ENCODE results near the gene PLIN3.
"Not testable (repeated sequence)": the region's sequence is repeated elsewhere in the genome, so short reads cannot be mapped to it uniquely, and the experiment has no call there.

Gene PLIN3

DNA sequence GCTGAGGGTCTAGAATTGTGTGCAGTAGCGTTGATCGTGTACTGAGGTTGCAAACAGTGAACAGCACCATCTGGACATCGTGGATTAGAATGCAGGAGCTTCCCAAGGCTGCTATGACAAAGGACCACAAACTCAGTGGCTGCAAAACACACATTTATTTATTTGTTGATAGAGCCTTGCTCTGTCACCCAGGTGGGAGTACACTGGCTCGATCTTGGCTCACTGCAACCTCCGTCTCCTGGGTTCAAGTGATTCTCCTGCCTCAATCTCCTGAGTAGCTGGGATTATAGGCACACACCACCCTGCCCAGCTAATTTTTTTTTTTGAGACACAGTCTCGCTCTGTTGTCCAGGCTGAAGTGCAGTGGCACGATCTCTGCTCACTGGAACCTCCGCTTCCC is 39.5 kb upstream of the PLIN3 start:
- Histone ChIP-seq H3K4me3 (no peak overlapping the region), H3K36me3 (replicated peaks) (peaks cover 14% of the 10 kb centered on the region), H3K9me3 (no peaks in the 10 kb centered on the region), H3K27me3 (ENCODE audit: low read depth) (no peaks in the 10 kb centered on the region), H3K4me1 (peaks cover 9% of the 10 kb centered on the region)
- in situ Hi-C loops (cut with MboI; ENCODE audit: low sequenced_read_pairs), result no loop called here
- DNase-seq (ENCODE audit: low spot score in 2 of 2), result no peak

DNA sequence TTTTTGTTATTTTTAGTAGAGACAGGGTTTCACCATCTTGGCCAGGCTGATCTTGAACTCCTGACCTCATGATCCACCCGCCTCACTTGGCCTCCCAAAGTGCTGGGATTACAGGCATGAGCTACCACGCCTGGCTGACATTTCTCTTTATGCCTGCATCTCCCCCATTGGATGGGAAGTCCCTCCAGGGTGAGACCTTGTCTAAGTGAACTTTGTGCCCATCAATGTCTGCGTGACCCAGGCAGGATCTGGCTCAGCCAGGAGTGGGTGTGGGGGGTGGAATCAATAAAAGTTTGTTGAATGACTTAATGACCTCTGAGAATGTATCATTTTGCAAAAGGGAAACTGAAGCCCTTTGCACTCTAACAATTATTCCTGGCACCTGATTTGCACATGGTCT is 37.0 kb upstream of the PLIN3 start:
- Histone ChIP-seq H3K4me3 (no peak overlapping the region), H3K27me3 (ENCODE audit: low read depth) (no peaks in the 10 kb centered on the region), H3K9me3 (no peaks in the 10 kb centered on the region), H3K4me1 (peaks cover 3% of the 10 kb centered on the region; the same call in 1 of the 2 replicates), H3K36me3 (replicated peaks) (no peaks in the 10 kb centered on the region; the same call in 1 of the 2 replicates)
- in situ Hi-C loops (cut with MboI; ENCODE audit: low sequenced_read_pairs), result no loop called here
- no peak for DNase-seq (ENCODE audit: low spot score in 2 of 2)

DNA sequence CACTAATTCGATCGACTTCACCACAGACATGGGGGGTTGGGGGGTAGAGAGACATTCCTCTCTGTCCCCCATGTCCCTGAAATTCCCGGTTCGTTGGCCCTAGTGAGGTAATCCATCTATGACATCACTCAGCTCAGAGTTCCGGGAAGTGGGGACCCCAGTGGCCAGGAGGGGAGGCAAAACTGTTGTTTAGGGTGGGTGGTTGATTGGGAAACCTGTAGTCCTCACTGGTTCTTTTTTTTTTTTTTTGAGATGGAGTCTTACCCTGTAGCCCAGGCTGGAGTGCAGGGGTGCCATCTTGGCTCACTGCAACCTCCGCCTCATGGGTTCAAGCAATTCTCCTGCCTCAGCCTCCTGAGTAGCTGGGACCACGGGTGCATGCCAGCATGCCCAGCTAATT is 35.3 kb upstream of the PLIN3 start, which contains the start of gene ARRDC5:
Gene ARRDC5 (minus strand): TSS at position 101 of the 400 bp plus-strand sequence. CDS start 71 bp downstream, at position 30.
- no peaks in the 10 kb centered on the region for H3K27me3 ChIP-seq (ENCODE audit: low read depth)
- H3K9me3 ChIP-seq, result no peaks in the 10 kb centered on the region
- in situ Hi-C loops (cut with MboI; ENCODE audit: low sequenced_read_pairs), result no loop called here
- no peaks in the 10 kb centered on the region for H3K4me1 ChIP-seq
- no peak for DNase-seq (ENCODE audit: low spot score in 2 of 2)
- no peaks in the 10 kb centered on the region; the same call in 1 of the 2 replicates for H3K36me3 ChIP-seq (replicated peaks)
- H3K4me3 ChIP-seq, result no peak within 1 kb of the TSS

DNA sequence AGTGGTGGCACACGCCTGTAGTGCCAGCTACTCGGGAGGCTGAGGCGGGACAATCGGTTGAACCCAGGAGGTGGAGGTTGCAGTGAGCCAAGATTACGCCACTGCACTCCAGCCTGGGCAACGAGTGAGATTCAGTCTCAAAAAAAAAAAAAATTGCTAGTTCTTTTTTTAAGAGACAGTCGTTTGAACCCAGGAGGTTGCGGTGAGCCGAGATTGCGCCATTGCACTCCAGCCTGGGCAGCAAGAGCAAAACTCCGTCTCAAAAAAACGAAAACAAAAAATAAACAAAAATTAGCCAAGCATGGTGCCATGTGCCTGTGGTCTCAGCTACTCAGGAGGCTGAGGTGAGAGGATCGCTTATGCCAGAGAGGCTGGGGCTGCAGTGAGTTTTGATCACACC is 33.4 kb upstream of the PLIN3 start:
- H3K9me3 ChIP-seq; H3K36me3 ChIP-seq (replicated peaks); H3K4me1 ChIP-seq; in situ Hi-C loops (cut with MboI; ENCODE audit: low sequenced_read_pairs); DNase-seq (ENCODE audit: low spot score in 2 of 2); H3K27me3 ChIP-seq (ENCODE audit: low read depth); H3K4me3 ChIP-seq: not testable (repeated sequence)

DNA sequence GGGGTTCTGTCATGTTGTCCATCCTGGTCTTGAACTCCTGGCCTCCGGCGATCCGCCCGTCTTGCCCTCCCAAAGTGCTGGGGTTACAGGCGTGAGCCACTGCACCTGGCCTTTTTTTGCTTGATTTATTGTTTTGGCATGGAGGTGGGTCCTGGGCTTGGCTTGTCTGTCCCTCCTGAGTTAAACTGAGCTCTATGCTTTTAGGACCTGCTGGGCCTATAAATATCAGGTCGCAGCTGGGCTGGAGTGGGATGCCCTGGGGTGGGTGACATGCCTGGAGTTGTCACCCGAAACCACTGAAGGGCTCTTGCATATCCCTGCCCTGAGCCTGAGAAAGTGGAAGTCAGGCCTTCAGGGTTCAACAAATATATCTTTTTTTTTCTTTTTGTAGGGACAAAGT is 29.7 kb upstream of the PLIN3 start:
- in situ Hi-C loops (cut with MboI; ENCODE audit: low sequenced_read_pairs), result no loop called here
- Histone ChIP-seq H3K36me3 (replicated peaks) (no peaks in the 10 kb centered on the region; the same call in 1 of the 2 replicates), H3K4me1 (no peaks in the 10 kb centered on the region)

DNA sequence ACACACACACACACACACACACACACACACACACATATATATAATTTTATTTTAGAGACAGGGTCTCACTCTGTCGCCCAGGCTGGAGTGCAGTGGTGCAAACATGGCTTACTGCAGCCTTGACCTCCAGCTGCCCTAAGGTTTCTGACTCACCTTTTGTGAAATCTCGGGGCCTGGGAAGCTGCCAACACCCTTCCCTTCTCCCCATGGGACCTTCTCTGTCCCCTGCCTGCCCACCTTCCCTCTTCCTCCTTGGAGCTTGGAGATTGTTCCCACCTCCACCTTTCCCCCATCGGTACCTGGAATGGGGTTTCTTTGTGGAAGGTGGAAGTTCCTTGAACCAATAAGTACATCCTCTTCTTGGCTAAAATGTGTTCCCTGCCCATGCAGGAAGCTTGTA is 28.9 kb upstream of the PLIN3 start:
- Histone ChIP-seq H3K27me3 (ENCODE audit: low read depth) (no peaks in the 10 kb centered on the region), H3K9me3 (no peaks in the 10 kb centered on the region), H3K4me1 (no peaks in the 10 kb centered on the region), H3K4me3 (no peak overlapping the region), H3K36me3 (replicated peaks) (no peaks in the 10 kb centered on the region)
- in situ Hi-C loops (cut with MboI; ENCODE audit: low sequenced_read_pairs), result no loop called here
- DNase-seq (ENCODE audit: low spot score in 2 of 2), result no peak

More for the DNA sequence above, 29.7 kb upstream of the PLIN3 start:
- H3K4me3 ChIP-seq, result no peak overlapping the region
- H3K9me3 ChIP-seq, result no peaks in the 10 kb centered on the region
- no peaks in the 10 kb centered on the region for H3K27me3 ChIP-seq (ENCODE audit: low read depth)
- no peak for DNase-seq (ENCODE audit: low spot score in 2 of 2)

DNA sequence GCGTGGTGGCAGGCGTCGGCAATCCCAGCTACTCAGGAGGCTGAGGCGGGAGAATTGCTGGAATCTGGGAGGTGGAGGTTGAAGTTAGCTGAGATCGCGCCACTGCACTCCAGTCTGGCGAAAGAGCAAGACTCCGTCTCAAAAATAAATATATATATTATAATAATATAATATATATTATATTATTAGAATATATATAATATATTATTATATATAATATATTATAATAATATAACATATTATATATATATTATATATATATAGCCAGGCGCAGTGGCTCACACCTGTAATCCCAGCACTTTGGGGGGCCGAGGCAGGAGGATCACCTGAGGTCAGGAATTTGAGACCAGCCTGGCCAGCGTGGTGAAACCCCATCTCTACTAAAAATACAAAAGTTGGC is 25.5 kb upstream of the PLIN3 start:
- H3K36me3 ChIP-seq (replicated peaks); H3K4me3 ChIP-seq; DNase-seq (ENCODE audit: low spot score in 2 of 2); H3K9me3 ChIP-seq; H3K4me1 ChIP-seq; in situ Hi-C loops (cut with MboI; ENCODE audit: low sequenced_read_pairs); H3K27me3 ChIP-seq (ENCODE audit: low read depth): not testable (repeated sequence)

DNA sequence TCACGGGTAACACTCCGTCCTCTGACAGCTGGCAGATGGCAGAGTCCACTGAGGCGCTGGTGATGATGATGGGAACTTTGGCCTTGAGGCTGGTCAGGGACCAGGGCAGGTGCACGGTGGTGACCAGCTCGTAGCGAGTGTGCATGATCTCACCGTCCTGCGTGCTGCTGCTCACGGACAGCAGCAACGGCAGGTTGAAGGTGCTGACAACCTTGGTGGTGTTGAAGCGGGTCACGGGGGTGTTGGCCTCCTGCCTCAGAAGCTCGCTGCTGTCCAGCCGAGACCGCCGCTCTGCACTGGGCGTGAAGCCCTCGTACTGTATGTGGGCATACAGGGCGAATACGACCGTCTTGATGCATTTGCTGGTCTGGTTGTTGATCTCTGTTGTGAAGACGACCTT is 23.6 kb upstream of the PLIN3 start:
- DNase-seq (ENCODE audit: low spot score in 2 of 2), result no peak
- H3K9me3 ChIP-seq, result no peaks in the 10 kb centered on the region
- H3K4me1 ChIP-seq, result no peaks in the 10 kb centered on the region
- H3K4me3 ChIP-seq, result no peak overlapping the region
- no peaks in the 10 kb centered on the region for H3K27me3 ChIP-seq (ENCODE audit: low read depth)
- H3K36me3 ChIP-seq (replicated peaks), result no peaks in the 10 kb centered on the region
- in situ Hi-C loops (cut with MboI; ENCODE audit: low sequenced_read_pairs), result no loop called here

DNA sequence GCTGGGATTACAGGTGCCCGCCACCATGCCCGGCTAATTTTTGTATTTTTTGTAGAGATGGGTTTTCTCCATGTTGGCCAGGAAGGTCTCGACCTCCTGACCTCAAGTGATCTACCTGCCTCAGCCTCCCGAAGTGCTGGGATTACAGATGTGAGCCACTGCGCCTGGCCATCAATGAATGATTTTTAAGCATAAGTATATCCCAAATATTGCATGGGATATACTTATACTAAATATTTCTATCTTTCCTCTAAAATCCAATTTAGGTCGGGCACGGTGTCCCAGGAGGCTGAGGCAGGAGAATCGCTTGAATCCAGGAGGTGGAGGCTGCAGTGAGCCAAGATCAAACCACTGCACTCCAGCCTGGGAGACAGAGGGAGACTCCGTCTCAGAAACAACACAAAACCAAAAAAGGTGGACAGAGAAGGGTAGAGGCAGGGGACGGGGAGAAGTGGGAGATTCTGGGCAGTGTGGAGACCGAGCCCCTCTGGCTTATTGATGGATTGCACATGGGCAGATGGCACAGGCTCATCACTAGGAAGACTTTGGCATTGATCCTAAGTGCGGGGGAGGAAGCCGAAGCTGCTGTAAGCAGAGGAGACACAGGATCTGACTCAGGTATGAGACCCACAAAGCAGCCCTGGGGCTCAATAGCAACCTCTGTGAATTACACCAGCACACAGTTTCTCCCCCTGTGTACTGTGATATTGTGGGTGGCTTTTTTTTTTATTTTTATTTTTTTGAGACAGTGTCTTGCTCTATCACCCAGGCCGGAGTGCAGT is 21.8 kb upstream of the PLIN3 start:
- DNase-seq (ENCODE audit: low spot score in 2 of 2), result no peak
- in situ Hi-C loops (cut with MboI; ENCODE audit: low sequenced_read_pairs), result no loop called here

DNA sequence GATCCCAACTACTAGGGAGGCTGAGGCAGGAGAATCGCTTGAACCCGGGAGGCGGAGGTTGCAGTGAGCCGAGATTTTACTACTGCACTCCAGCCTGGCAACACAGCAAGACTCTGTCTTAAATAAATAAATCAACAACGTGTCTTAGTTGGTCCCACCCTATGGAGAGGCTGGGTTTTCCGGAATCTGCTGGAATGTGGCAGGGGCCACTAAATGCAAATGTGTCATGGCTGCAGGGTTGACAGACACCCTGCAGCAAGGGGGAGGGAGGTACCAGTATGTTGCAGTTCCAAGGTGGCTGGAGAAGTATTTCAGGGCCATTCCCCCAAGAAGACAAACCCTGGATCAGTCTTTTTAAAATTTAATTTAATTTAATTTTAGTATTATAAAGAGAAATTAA is 20.3 kb upstream of the PLIN3 start:
- H3K27me3 ChIP-seq (ENCODE audit: low read depth); H3K4me1 ChIP-seq; DNase-seq (ENCODE audit: low spot score in 2 of 2); H3K36me3 ChIP-seq (replicated peaks); in situ Hi-C loops (cut with MboI; ENCODE audit: low sequenced_read_pairs); H3K9me3 ChIP-seq; H3K4me3 ChIP-seq: not testable (repeated sequence)

More for the DNA sequence above, 21.8 kb upstream of the PLIN3 start:
- Histone ChIP-seq H3K4me1 (no peaks in the 10 kb centered on the region), H3K4me3 (no peak overlapping the region), H3K27me3 (ENCODE audit: low read depth) (no peaks in the 10 kb centered on the region), H3K9me3 (no peaks in the 10 kb centered on the region), H3K36me3 (replicated peaks) (no peaks in the 10 kb centered on the region)

DNA sequence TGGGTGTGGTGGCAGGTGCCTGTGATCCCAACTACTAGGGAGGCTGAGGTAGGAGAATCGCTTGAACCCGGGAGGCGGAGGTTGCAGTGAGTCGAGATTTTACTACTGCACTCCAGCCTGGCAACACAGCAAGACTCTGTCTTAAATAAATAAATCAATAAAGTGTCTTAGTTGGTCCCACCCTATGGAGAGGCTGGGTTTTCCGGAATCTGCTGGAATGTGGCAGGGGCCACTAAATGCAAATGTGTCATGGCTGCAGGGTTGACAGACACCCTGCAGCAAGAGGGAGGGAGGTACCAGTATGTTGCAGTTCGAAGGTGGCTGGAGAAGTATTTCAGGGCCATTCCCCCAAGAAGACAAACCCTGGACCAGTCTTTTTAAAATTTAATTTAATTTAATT is 17.5 kb upstream of the PLIN3 start:
- H3K4me1 ChIP-seq; DNase-seq (ENCODE audit: low spot score in 2 of 2); H3K4me3 ChIP-seq; in situ Hi-C loops (cut with MboI; ENCODE audit: low sequenced_read_pairs); H3K36me3 ChIP-seq (replicated peaks); H3K9me3 ChIP-seq; H3K27me3 ChIP-seq (ENCODE audit: low read depth): not testable (repeated sequence)

DNA sequence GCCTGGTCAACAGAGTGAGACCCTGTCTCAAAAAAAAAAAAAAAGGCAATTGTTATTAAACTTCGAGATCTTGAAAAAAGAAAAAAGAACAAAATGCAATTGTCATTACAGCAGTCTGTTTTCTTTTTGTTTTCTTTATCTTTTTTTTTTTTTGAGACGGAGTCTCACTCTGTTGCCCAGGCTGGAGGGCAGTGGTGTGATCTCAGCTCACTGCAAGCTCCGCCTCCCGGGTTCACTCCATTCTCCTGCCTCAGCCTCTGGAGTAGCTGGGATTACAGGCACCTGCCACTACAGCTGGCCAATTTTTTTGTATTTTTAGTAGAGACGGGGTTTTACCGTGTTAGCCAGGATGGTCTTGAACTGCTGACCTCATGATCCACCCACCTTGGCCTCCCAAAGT is 15.4 kb upstream of the PLIN3 start:
- H3K9me3 ChIP-seq; H3K4me1 ChIP-seq; DNase-seq (ENCODE audit: low spot score in 2 of 2); H3K27me3 ChIP-seq (ENCODE audit: low read depth); H3K4me3 ChIP-seq; H3K36me3 ChIP-seq (replicated peaks); in situ Hi-C loops (cut with MboI; ENCODE audit: low sequenced_read_pairs): not testable (repeated sequence)

DNA sequence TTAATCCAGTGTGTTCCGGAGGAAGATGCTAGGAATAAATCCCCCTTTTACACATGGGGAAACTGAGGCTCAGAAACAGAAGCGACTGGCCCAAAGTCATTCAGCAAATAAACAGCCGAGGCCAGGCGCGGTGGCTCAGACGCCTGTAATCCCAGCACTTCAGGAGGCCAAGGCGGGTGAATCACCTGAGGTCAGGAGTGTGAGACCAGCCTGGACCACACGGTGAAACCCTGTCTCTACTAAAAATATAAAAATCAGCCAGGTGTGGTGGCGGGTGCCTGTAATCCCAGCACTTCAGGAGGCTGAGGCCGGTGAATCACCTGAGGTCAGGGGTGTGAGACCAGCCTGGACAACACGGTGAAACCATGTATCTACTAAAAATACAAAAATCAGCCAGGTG is 11.6 kb upstream of the PLIN3 start:
- no peaks in the 10 kb centered on the region for H3K9me3 ChIP-seq
- in situ Hi-C loops (cut with MboI; ENCODE audit: low sequenced_read_pairs), result no loop called here
- no peaks in the 10 kb centered on the region for H3K4me1 ChIP-seq
- H3K4me3 ChIP-seq, result no peak overlapping the region
- no peaks in the 10 kb centered on the region for H3K27me3 ChIP-seq (ENCODE audit: low read depth)
- DNase-seq (ENCODE audit: low spot score in 2 of 2), result no peak
- no peaks in the 10 kb centered on the region for H3K36me3 ChIP-seq (replicated peaks)

DNA sequence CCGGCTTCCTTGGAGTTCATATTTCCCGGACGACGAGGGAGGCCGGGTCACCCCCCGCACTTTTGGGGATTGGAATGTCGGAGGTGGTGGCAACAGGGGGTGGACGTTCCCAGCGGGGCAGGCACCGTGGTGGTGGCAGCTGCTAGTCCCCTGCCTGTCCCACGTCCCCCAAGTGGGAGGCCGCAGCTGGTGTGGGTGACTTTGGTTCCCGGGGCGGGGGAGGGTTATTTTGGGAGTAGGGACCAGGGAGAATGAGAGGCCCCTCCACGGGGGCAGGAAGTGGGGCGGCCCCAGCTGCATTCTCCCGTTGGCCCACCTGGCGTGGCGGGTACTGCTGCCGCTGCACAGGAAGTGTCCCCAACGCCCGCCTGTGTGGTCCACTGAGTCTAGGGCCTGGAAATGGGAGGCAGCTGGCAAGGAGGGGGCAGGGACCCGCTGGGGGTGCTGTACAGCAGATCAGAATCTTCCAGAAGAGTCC is 11.1 kb upstream of the PLIN3 start:
- H3K9me3 ChIP-seq, result no peaks in the 10 kb centered on the region
- H3K4me3 ChIP-seq, result no peak overlapping the region
- H3K27me3 ChIP-seq (ENCODE audit: low read depth), result no peaks in the 10 kb centered on the region
- in situ Hi-C loops (cut with MboI; ENCODE audit: low sequenced_read_pairs), result no loop called here
- no peaks in the 10 kb centered on the region for H3K36me3 ChIP-seq (replicated peaks)
- no peaks in the 10 kb centered on the region for H3K4me1 ChIP-seq
- DNase-seq (ENCODE audit: low spot score in 2 of 2), result no peak

All from HAP-1 (cell line).